Stimulated activated CD4-positive, alpha-beta T cell treated with anti-CD3 and anti-CD28 coated beads, Interleukin-15, amount 100 ng/mL, for 24 hours (primary cell): ENCODE results near the gene CD164.
A peak's percentile ranks its signal among the peaks of the same experiment; 100 is the strongest.

Experiments used
- DNase-seq: peaks from one replicate; pipeline ENCODE4 v3.0.0-alpha.2; 2020

CD164 gene

DNA sequence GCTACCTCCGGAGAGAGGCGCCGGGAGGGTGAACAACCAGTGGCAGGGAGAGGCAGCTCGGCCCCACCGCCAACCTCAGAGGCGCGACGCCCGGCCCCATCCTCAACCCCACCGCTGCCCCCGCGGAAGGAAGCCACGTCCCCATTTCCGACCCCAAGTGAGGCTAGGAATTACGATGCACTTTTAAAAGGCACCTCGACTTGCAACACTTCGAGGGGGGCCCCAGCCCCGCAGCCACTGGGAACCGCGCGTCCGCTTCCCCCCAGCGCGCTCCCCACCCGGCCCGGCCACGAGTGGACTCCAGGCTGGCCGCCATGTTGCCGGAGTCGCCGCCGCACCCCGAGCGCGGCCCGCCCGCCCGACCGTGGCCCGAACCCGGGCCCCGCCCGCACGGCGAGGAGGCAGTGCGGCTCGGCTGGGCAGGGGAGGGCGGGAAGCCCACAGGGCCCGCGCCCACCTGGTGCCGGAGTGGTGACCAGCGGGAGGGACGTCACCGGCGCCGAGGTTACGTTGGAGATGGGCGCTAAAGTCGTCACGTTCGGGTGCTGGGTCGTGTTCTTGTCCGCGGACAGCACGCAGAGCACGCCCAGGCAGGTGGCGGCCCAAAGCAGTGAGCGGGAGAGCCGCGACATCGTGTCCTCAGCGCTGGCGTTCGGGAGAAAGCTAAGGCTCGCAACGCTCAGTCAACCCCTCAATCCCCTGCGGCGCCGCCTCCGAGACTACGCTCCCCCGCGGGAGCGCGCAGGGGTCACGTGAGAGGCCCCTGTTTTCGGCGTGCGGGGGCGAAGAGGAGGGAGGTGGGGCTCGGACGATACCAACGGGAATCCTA lies at the start of gene CD164:
CD164 (minus strand) TSS at position 721 of the 829 bp plus-strand sequence; CDS start at position 632, 89 bp downstream.
- DNase-seq: peak; percentile 93

GRCh38 chr6:109429496-109429895 lies 47.2 kb upstream of the CD164 start:
- no peak for DNase-seq

- no peak for DNase-seq
Measured at GRCh38 chr6:109428889-109429477, 46.7 kb upstream of the CD164 start.

GRCh38 chr6:109424946-109425345 lies 42.7 kb upstream of the CD164 start:
- no peak for DNase-seq

DNA sequence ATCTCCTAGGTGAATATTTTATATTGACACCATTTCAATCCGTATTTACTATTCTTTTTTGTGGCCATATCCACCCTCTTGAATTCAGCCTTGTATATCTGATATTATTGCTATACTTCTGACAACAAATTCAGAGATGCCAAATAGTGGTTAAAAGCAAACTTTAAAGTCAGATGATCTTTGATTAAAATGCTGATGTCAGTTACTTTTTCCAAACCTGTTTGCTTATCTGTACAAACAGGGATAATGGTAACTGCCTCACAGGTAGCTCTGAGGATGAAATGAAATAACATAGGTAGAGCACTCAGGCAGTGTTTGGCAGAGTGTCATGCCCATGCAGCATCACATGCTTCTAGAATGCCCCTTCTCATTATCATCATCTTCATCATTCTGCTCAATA lies 38.9 kb upstream of the CD164 start:
- no peak for DNase-seq

DNA sequence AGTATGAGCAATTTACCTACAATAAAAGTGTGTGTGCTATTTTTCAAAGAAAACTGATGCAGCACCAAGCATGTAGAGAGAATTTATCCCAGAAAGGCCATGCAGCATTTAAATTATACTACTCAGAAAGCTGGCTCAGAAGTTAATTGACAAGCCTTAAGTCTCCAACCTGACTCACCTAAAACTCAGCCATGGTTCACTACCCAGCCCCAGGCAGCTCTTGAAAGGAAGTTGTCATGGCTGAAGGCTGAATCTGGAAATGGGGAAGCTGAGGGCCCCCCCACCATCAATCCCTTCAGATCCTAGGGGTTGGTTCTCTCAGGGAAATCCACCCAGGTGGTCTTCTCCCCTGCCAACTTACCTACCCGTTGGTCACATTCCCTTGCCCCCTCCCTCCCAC lies 38.5 kb upstream of the CD164 start:
- DNase-seq: no peak

DNA sequence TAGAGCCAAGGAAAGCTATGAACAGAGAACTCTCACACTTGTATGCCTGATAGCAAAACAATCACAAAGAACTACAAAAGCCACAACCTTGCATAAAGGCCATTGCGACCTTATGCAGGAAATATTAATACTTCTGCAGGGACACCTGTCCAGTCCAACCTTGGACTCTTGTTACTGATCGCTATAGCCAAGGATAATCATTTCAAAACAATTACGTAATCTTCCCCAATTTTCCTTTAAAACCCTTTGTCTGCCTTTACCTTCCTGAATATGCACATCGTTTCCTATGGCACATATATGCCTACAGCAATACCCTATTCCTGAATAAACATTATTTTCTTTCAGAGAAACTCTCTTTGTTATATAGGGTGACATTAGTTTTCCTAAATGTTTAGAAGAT lies 35.4 kb upstream of the CD164 start:
- DNase-seq: no peak

DNA sequence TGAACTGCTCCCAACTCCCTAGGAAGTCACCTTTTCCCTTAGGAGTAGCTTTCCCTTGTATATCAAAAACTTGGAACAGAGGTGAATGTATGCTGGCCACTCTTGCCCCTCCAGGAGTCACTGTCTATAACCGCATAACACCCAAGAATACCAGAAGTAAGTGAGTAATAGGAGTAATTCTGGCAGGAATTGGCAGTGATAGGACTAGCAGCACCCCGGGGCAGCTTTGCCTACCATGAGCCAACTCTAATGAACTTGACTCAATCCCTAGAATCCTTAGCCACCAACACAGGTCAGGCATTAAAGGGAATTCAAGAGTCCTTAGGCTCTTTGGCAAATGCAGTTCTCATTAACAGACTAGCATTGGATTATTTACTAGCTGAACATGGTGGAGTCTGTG lies 28.8 kb upstream of the CD164 start:
- no peak for DNase-seq

DNA sequence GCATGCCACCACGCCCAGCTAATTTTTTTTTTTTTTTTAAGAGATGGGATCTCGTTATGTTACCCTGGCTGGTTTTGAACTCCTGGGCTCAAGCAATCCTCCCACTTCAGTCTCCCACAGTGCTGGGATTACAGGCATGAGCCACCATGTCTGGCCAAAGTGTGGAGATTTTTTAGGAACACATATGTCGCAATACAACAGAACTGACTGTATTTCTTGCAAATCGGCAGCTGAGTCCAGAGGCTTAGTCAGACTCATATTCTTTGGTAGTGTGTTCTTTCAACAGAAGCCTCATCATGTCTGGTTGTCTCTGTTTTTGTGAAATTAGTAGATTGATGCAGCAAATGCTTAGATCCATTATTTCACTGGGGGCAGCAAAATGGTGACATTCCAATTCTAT lies 23.9 kb upstream of the CD164 start:
- DNase-seq: no peak

- no peak for DNase-seq
Measured at GRCh38 chr6:109397020-109397419, 14.8 kb upstream of the CD164 start.

- no peak for DNase-seq
Measured at GRCh38 chr6:109396046-109396718, 13.9 kb upstream of the CD164 start.

DNA sequence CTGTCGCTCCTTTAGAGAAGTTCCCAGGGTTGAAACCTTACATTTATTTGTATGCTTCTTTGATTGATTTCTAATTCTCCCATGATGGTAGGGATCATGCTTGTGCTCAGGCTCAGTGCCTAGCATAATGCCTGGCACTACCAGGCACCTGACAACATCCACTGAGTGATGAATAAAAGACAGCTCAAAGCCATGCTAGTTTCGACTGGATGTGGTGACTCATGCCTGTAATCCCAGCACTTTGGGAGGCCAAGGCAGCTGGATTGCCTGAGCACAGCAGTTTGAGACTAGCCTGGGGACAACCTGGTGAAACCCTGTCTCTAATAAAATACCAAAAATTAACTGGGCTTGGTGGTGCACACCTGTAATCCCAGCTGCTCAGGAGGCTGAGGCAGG lies 11.6 kb upstream of the CD164 start:
- DNase-seq: no peak

- DNase-seq: no peak
Measured at GRCh38 chr6:109393157-109393885, 11.1 kb upstream of the CD164 start.

GRCh38 chr6:109389650-109390274 lies 7.5 kb upstream of the CD164 start:
- no peak for DNase-seq

DNA sequence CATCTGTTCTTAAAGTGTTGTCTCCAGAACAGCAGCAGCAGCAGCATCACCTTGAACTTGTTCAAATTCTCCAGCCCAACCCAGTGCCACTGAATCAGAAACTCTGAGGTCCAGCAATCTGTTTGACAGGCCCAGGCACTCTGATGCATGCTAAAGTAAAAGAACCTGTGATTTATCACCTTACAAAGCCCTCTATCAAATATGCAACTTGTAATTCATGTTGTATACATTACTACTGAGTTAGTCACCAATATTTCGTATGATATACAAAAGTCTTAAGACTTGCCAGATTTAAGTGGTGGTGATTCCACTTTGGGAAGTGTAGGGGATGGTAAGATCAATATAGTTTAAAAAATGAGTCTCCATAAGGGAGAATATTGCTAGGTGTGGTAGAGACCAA lies 6.0 kb upstream of the CD164 start:
- DNase-seq: no peak

DNA sequence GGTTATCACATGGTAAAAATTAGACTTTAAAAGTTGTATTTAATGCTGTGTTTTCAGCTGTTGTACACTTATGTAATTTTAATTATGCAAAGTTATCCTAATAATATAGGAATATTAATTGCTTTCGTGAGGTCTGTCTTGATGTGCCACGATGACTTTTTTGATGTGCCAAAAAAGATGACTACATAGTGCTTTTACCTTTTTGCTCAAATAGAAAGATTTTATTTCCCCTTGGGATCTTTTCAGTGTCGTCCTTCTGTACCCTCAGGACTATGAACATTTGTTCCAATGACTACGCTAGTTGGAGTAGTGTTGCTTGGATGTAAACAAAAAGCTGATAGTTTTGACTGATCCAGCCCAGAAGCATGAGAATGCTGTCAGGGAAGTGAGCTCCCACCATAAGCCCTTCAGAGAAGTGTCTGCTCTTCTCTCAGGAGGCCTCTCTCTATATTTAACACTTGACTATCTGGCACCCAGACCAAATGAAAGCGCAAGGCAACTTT lies 1.2 kb upstream of the CD164 start:
- no peak for DNase-seq

DNA sequence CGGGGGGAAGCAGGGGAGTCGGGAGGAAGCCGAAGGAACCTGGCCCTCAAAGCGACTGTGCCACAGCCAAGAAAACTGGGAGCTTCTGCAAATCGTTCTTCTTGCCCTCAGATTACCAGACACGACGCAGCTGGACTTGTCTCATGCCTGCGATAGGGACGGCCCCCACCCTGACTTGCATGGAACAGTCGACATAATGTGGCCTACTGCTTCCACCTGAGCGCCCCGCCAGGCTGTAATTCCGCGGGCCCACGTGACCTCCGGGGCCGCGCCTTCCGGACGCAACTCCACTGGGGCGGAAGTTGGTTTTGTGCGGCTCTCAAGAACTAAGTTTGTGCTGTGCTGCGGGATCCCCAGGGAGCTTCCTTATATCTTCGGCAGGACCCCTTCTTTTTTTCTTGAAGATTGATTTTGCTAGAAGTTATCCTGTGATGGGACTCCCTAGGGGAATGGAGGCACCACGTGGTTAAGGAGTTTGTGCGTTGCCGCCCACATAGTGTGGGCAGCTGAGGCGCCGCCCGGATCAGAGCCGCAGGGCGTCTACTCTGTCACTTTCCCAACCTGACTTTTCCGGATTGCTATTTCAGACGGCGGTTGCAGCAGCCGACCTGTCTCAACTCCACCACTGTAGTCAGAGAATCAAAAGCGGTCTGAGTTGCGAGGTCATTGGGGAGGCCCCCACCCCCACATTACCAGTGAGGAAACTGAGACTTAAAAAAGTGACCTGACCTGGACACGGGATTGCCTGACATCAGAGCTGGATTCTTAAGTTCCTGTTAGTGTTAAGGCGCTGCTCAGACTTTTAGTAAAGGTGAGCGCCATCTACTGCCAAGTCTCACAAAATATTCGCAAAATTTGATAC lies 540 bp upstream of the CD164 start:
- DNase-seq: peak; percentile 92

DNA sequence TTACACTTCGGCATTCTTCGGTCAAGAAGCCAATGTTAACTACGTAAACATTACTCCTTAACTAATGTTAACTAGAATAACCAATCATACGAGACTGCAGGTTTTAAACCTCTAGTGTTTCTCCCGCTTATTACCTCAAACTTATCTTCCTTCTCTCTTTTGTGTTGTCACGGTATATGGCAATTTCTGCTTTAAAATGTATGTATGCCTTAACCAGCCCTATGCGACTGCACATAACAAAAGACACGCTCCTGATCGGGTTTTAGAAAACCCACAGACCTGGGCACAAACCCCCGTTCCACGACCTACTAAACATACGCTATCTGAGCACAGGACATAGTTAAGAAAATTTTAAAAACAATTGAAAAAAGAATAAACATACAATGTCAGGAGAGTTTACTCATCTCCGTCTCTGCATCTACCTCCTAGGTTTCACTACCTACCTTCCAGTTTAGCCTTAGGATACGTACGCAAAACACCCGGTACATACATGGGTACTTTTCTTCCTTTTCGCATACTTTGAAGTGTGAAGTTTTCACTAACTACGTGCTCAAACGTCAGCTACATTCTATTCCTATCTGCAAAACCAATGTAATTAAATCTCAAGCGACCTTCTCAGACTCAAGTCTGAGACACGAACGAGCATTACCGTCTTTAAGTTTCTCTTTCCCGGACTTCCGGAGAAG lies 1.1 kb downstream of the CD164 start:
- peak; percentile 19 for DNase-seq

GRCh38 chr6:109379711-109380110 lies 2.6 kb downstream of the CD164 start:
- no peak for DNase-seq

GRCh38 chr6:109377717-109378116 lies 4.5 kb downstream of the CD164 start:
- no peak for DNase-seq

- no peak for DNase-seq
Measured at GRCh38 chr6:109374326-109374892, 7.9 kb downstream of the CD164 start.
